Brain microvascular endothelial cell (primary cell): ENCODE measurements around the gene LIPE.

Experiments
- DNase-seq: peaks from one replicate; pipeline ENCODE4 v3.0.0-alpha.2; 2020
- H3K27ac ChIP-seq: fragments of 250-450 bp; sonication (Bioruptor Pico); 2 replicates; pipeline ENCODE4 v1.5.1; 2020; ENCODE audit warnings: mild to moderate bottlenecking, moderate library complexity
- H3K27me3 ChIP-seq: fragments of 250-450 bp; sonication (Bioruptor Pico); replicated peaks from 2 replicates; pipeline ENCODE4 v1.5.1; 2020; ENCODE audit warnings: mild to moderate bottlenecking
- H3K36me3 ChIP-seq: fragments of 250-450 bp; sonication (Bioruptor Pico); replicated peaks from 2 replicates; pipeline ENCODE4 v1.5.1; 2020; ENCODE audit warnings: mild to moderate bottlenecking
- H3K4me3 ChIP-seq: 2 replicates; pipeline ENCODE4 v1.5.1; 2011; ENCODE audit warnings: low read depth, mild to moderate bottlenecking, control low read depth, low read length, moderate library complexity
- in situ Hi-C: cut with HindIII; loops from 2 replicates; pipeline ENCODE4 v1.10.0; 2017; ENCODE audit warnings: low sequenced_read_pairs, low pct_ligation_motif_present
- TF ChIP-seq, protein P1 (sequence below): IDR thresholded peaks from 2 replicates; pipeline ENCODE4 v1.5.1; 2011; ENCODE audit warnings: low read depth, mild to moderate bottlenecking, moderate library complexity, low read length, control low read depth, inconsistent platforms; ENCODE audit errors: missing control alignments

The LIPE gene

GRCh38 chr19:42471554-42472249, 44.5 kb upstream of the LIPE start:
- in situ Hi-C loops: no loop called here
- TF ChIP-seq, protein P1, sequence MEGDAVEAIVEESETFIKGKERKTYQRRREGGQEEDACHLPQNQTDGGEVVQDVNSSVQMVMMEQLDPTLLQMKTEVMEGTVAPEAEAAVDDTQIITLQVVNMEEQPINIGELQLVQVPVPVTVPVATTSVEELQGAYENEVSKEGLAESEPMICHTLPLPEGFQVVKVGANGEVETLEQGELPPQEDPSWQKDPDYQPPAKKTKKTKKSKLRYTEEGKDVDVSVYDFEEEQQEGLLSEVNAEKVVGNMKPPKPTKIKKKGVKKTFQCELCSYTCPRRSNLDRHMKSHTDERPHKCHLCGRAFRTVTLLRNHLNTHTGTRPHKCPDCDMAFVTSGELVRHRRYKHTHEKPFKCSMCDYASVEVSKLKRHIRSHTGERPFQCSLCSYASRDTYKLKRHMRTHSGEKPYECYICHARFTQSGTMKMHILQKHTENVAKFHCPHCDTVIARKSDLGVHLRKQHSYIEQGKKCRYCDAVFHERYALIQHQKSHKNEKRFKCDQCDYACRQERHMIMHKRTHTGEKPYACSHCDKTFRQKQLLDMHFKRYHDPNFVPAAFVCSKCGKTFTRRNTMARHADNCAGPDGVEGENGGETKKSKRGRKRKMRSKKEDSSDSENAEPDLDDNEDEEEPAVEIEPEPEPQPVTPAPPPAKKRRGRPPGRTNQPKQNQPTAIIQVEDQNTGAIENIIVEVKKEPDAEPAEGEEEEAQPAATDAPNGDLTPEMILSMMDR: no peak
- no peak overlapping the region for H3K4me3 ChIP-seq
- DNase-seq: peak; percentile 9
- H3K27me3 ChIP-seq: no peaks in the 10 kb centered on the region
- no peak overlapping the region for H3K27ac ChIP-seq
- H3K36me3 ChIP-seq: no peaks in the 10 kb centered on the region

DNA sequence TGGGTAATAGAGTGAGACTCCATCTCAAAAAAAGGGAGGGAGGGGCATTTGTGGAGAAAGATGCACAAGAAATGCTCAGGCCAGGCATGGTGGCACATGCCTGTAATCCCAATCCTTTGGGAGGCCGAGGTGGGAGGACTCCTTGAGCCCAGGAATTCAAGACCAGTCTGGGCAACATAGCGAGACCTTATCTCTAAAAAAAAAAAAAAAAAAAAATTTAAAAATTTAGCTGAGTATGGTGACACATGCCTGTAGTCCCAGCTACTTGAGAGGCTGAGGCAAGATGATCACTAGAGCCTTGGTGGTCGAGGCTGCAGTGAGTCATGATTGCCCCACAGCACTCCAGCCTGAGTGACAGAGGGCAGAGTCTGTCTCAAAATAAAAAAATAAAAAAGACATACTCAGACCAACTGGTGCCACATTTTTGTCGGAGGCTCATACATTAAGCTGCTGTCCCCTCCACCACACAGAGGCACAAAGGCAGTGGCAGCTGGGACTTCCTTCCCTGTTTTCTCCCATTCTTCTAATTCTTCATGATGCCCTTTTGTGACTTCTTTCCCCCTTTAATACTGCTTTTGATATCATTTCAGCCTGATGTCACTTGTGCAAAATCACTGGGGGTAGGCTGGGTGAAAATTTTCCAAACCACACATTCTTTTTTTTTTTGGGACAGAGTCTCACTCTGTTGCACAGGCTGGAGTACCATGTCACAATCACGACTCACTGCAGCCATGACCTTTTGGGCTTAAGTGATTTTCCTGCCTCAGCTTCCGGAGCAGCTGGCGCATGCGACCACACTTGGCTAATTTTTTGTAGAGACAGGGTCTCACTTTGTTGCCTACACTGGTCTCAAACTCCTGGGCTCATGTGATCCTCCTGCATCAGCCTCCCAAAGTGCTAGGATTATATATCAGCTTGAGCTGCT, 42.4 kb upstream of the LIPE start:
- H3K27me3 ChIP-seq: no peaks in the 10 kb centered on the region
- TF ChIP-seq, protein P1: no peak
- no peaks in the 10 kb centered on the region for H3K36me3 ChIP-seq
- in situ Hi-C loops: no loop called here
- no peak for DNase-seq
- H3K27ac ChIP-seq: no peak overlapping the region
- no peak overlapping the region for H3K4me3 ChIP-seq

DNA sequence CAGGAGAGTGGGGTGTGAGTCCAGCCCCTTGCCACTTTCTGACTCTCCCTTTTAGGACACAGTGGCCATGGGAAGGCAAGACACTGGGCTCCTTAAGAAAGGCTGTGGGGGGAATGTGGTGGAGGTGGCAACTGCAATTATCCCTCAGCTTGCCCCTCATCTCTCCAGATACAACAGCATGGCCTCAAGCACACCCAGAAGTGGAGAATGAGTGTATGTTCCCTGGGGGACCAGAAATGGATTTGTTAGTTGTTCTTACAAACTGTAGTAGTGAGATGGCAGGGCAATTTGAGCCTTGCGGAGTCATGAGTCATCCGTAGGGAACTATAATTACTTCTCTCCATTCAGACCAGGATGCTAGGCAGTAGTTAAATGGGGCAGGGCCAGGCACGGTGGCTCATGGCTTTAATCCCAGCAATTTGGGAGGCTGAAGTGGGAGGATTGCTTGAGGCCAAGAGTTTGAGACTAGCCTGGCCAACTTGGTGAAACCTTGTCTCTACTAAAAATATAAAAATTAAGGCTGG, 41.1 kb upstream of the LIPE start:
- Histone ChIP-seq H3K27me3 (no peaks in the 10 kb centered on the region), H3K36me3 (no peaks in the 10 kb centered on the region), H3K4me3 (no peak overlapping the region), H3K27ac (no peak overlapping the region)
- peak; percentile 69 for DNase-seq
- TF ChIP-seq, protein P1: no peak
- in situ Hi-C loops: no loop called here

DNA sequence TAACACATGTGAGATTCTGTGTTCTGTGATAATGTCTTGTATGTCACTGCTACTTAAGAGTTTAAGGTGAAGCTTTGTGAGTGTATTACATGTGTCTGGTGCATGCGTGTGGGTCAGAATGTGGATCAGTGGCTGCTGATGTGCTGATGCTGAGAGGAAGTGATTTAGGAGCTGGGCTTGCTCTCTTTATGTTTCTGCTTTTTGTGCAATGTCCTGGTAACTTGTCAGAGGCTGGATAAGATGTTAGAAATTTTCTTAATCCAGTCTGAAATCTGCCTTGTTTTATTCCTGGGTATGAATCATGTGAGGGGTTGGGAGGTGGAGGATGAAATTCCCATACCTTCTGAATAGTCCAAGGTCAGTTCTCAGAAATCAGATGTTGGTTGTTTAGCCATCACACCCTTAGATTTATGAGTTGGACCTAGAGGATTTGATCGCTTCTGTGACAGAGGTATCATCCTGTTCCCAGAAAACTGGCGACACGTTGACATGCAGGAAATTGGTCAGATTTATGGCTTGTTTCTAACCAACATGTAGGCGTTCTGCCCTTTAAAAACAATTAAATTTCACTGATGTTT, 40.1 kb upstream of the LIPE start:
- Histone ChIP-seq H3K27me3 (no peaks in the 10 kb centered on the region), H3K36me3 (no peaks in the 10 kb centered on the region), H3K4me3 (no peak overlapping the region), H3K27ac (no peak overlapping the region)
- TF ChIP-seq, protein P1: no peak
- in situ Hi-C loops: no loop called here
- DNase-seq: no peak

- in situ Hi-C loops: no loop called here
- TF ChIP-seq, protein P1: no peak
Observed at GRCh38 chr19:42466521-42467182, 39.5 kb upstream of the LIPE start.

More at GRCh38 chr19:42466521-42467182, 39.5 kb upstream of the LIPE start:
- no peak overlapping the region for H3K4me3 ChIP-seq
- no peaks in the 10 kb centered on the region for H3K36me3 ChIP-seq
- no peaks in the 10 kb centered on the region for H3K27me3 ChIP-seq
- no peak for DNase-seq
- no peak overlapping the region for H3K27ac ChIP-seq
